ENCODE data around the gene DDX24. TPM values are rescaled to one million over a fixed set of nuclear protein-coding genes. Genes with fewer than 3 reads are reported as not detected.
A peak's percentile ranks its signal among the peaks of the same experiment; 100 is the strongest.

DDX24 gene
- polyA plus RNA-seq, 3 donors: 51.2 to 68.0 (median 53.8) TPM

GRCh38 chr14:94045101-94045500, 35.9 kb downstream of the DDX24 start:
- Mint-ChIP-seq H3K9me3 (no peaks in the 10 kb centered on the region), H3K4me1 (no peaks in the 10 kb centered on the region), H3K4me3 (no peak overlapping the region), H3K27me3 (ENCODE audit: low read depth in 3 of 3) (peaks cover 0 to 1% (median 0%) of the 10 kb centered on the region in 3 donors), H3K27ac (peak overlapping the region in 1 of 7 donors; percentile 64), H3K36me3 (peaks cover 53 to 64% of the 10 kb centered on the region in 2 donors)
- no peak overlapping the region for H2AFZ ChIP-seq (ENCODE audit: insufficient read depth, low read depth, low read length, poor library complexity, severe bottlenecking)
- H3K79me2 ChIP-seq (ENCODE audit: insufficient read depth, low read length): no peaks in the 10 kb centered on the region
- DNase-seq: no peak
- H3K36me3 ChIP-seq (replicated peaks in 1 of 2; ENCODE audit: control insufficient read depth in 1 of 2, insufficient read depth in 2 of 2, low read length in 2 of 2): peaks cover 42 to 65% of the 10 kb centered on the region in 2 donors
- H4K20me1 ChIP-seq (ENCODE audit: insufficient read depth, low read length): no peaks in the 10 kb centered on the region
- 100% methylated on average over 3 of the region's 8 CpGs for WGBS (ENCODE audit: insufficient coverage)
- no peak overlapping the region for H3K4me3 ChIP-seq (replicated peaks in 1 of 3; ENCODE audit: low read depth in 2 of 3, low read length in 3 of 3)
- no peak overlapping the region for H3K27ac ChIP-seq (ENCODE audit: low read depth in 1 of 2, low read length in 2 of 2)
- TF ChIP-seq, protein P1, sequence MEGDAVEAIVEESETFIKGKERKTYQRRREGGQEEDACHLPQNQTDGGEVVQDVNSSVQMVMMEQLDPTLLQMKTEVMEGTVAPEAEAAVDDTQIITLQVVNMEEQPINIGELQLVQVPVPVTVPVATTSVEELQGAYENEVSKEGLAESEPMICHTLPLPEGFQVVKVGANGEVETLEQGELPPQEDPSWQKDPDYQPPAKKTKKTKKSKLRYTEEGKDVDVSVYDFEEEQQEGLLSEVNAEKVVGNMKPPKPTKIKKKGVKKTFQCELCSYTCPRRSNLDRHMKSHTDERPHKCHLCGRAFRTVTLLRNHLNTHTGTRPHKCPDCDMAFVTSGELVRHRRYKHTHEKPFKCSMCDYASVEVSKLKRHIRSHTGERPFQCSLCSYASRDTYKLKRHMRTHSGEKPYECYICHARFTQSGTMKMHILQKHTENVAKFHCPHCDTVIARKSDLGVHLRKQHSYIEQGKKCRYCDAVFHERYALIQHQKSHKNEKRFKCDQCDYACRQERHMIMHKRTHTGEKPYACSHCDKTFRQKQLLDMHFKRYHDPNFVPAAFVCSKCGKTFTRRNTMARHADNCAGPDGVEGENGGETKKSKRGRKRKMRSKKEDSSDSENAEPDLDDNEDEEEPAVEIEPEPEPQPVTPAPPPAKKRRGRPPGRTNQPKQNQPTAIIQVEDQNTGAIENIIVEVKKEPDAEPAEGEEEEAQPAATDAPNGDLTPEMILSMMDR (IDR thresholded peaks at IDR 0.05): no peak
- no peak overlapping the region for H3K9ac ChIP-seq (ENCODE audit: insufficient read depth, low read length, poor library complexity, severe bottlenecking)
- intact Hi-C loops (cut with micrococcal nuclease): no loop called here
- H3K9me3 ChIP-seq (replicated peaks in 1 of 2; ENCODE audit: control insufficient read depth in 1 of 2, insufficient read depth in 1 of 2, low read length in 2 of 2): no peaks in the 10 kb centered on the region
- H3K27me3 ChIP-seq (ENCODE audit: control insufficient read depth in 2 of 2, insufficient read depth in 2 of 2, low read length in 2 of 2): no peaks in the 10 kb centered on the region
- no peaks in the 10 kb centered on the region for H3K4me1 ChIP-seq (ENCODE audit: control insufficient read depth in 1 of 2, insufficient read depth in 2 of 2, low read length in 2 of 2)
- no peak overlapping the region for H3K4me2 ChIP-seq (replicated peaks; ENCODE audit: extremely low read depth, low read length, poor library complexity, severe bottlenecking)

DNA sequence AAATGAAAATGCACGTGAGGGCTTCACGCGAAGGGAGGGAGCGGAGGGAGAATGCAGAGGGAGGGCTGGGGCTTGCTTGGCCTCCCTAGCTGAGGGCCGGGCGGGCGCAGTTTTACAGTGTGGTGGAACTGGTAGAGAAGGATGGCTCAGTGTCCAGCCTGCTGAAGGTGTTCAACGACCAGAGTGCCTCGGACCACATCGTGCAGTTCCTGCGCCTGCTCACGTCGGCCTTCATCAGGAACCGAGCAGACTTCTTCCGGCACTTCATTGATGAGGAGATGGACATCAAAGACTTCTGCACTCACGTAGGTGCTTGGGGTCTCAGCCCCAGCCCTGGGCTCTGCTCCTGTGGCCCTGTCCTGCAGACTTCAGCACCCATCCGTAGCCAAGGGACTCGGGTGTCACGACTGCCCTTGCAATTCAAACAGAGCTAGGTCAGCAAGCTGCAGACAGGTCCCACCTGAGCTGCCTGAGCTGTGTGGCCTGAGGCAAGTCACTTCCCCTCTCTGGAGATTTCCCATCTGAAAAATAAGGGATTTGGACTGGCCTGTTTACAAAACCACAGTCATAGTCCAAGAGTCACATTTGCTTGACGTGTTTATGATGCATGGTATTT, 36.4 kb downstream of the DDX24 start:
- H3K36me3 ChIP-seq (replicated peaks in 1 of 2; ENCODE audit: control insufficient read depth in 1 of 2, insufficient read depth in 2 of 2, low read length in 2 of 2): peaks cover 37 to 60% of the 10 kb centered on the region in 2 donors
- H3K4me3 Mint-ChIP-seq: no peak overlapping the region

More for the DNA sequence above, 36.4 kb downstream of the DDX24 start:
- no peaks in the 10 kb centered on the region for H3K27me3 ChIP-seq (ENCODE audit: control insufficient read depth in 2 of 2, insufficient read depth in 2 of 2, low read length in 2 of 2)
- 96% methylated on average over 19 of the region's 20 CpGs for WGBS (ENCODE audit: insufficient coverage)
- Mint-ChIP-seq H3K36me3 (peaks cover 48 to 59% of the 10 kb centered on the region in 2 donors), H3K27ac (peak overlapping the region in 1 of 7 donors; percentile 22), H3K9me3 (no peaks in the 10 kb centered on the region), H3K4me1 (no peaks in the 10 kb centered on the region), H3K27me3 (ENCODE audit: low read depth in 3 of 3) (peaks cover 0 to 1% (median 0%) of the 10 kb centered on the region in 3 donors)
- H3K4me2 ChIP-seq (replicated peaks; ENCODE audit: extremely low read depth, low read length, poor library complexity, severe bottlenecking): no peak overlapping the region
- no peaks in the 10 kb centered on the region for H3K4me1 ChIP-seq (ENCODE audit: control insufficient read depth in 1 of 2, insufficient read depth in 2 of 2, low read length in 2 of 2)
- no peaks in the 10 kb centered on the region for H4K20me1 ChIP-seq (ENCODE audit: insufficient read depth, low read length)
- H3K9me3 ChIP-seq (replicated peaks in 1 of 2; ENCODE audit: control insufficient read depth in 1 of 2, insufficient read depth in 1 of 2, low read length in 2 of 2): no peaks in the 10 kb centered on the region
- TF ChIP-seq, protein P1 (IDR thresholded peaks at IDR 0.05): no peak
- no peak overlapping the region for H3K4me3 ChIP-seq (replicated peaks in 1 of 3; ENCODE audit: low read depth in 2 of 3, low read length in 3 of 3)
- intact Hi-C loops (cut with micrococcal nuclease): no loop called here
- H3K79me2 ChIP-seq (ENCODE audit: insufficient read depth, low read length): no peaks in the 10 kb centered on the region
- no peak for DNase-seq
- no peak overlapping the region for H2AFZ ChIP-seq (ENCODE audit: insufficient read depth, low read depth, low read length, poor library complexity, severe bottlenecking)
- H3K27ac ChIP-seq (ENCODE audit: low read depth in 1 of 2, low read length in 2 of 2): no peak overlapping the region
- H3K9ac ChIP-seq (ENCODE audit: insufficient read depth, low read length, poor library complexity, severe bottlenecking): no peak overlapping the region

Data from CD14-positive monocyte (primary cell).